ENCODE data around the gene IYD. TPM values are rescaled to one million over a fixed set of nuclear protein-coding genes. Genes with fewer than 3 reads are reported as not detected.

The IYD gene, protein sequence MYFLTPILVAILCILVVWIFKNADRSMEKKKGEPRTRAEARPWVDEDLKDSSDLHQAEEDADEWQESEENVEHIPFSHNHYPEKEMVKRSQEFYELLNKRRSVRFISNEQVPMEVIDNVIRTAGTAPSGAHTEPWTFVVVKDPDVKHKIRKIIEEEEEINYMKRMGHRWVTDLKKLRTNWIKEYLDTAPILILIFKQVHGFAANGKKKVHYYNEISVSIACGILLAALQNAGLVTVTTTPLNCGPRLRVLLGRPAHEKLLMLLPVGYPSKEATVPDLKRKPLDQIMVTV
- total RNA-seq (2011; cell fraction: chromatin; rRNA removed; ENCODE audit: low replicate concordance) = not detected in 2 replicates
- total RNA-seq (2011; cell fraction: nucleolus; rRNA removed) = not detected in 2 replicates
- total RNA-seq (2011; cell fraction: nucleoplasm; rRNA removed) = not detected in 2 replicates
- total RNA-seq (2014; rRNA removed) (not detected in 2 replicates), total RNA-seq (2014; rRNA removed; fragmentation: Illumina TruSeq; extraction: Trizol) (not detected in 2 replicates), total RNA-seq (2015; rRNA removed; fragmentation: Illumina TruSeq; extraction: Trizol) (not detected in 2 replicates), total RNA-seq (2021) (not detected in 2 replicates), polyA plus RNA-seq (2011; rRNA removed) (not detected in 2 replicates), polyA plus RNA-seq (2014; fragmentation: Illumina TruSeq; extraction: Trizol) (not detected in 2 replicates), polyA plus RNA-seq (2014; fragmentation: Nextera tagmentation; extraction: Ambion mirVana) (not detected), polyA plus RNA-seq (2014; rRNA removed) (0.09 TPM in 1 of 2 replicates, not detected in the other), polyA minus RNA-seq (2011; rRNA and poly(A)+ RNA removed) (0.04 TPM in 1 of 2 replicates, not detected in the other), Bru-seq, nascent RNA (percentile 8 among the genes with signal in this experiment), BruChase-seq, experiment 1, labeled RNA remaining after a 2-hour chase (not detected), BruChase-seq, experiment 2, labeled RNA remaining after a 6-hour chase (percentile 3 among the genes with signal in this experiment)
- not detected in 2 replicates for polyA plus RNA-seq (2011; cell fraction: cytosol; rRNA removed)
- not detected in 2 replicates for polyA plus RNA-seq (2011; cell fraction: nucleus; rRNA removed)
- polyA plus RNA-seq (2012) = 0.01 TPM in 1 of 2 replicates, not detected in the other
- not detected in 2 replicates for polyA minus RNA-seq (2011; cell fraction: cytosol; rRNA and poly(A)+ RNA removed)
- polyA minus RNA-seq (2011; cell fraction: nucleus; rRNA and poly(A)+ RNA removed) = not detected in 2 replicates
- long read RNA-seq, experiment 1 = 0 reads
- long read RNA-seq, experiment 2 = 0 reads
- long read RNA-seq, experiment 3 = 0 reads

DNA sequence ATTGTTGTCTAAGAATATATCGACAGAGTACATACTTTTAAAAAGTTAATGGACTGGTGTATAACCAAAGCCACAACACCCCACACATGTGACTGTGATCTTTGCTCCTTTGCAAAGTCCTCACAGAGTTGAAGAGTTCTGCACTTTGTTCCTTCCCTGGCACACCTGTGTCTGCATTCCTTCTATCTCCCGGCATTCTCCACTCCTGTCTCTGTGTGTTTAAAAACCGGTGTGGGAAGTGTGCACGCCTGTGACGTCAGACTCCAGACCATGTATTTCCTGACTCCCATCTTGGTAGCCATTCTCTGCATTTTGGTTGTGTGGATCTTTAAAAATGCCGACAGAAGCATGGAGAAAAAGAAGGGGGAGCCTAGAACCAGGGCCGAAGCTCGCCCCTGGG lies at the start of gene IYD:
Gene IYD (plus strand): TSS at position 251 of the 400 bp plus-strand sequence. CDS start 20 bp downstream, at position 271.
- no peak for FAIRE-seq
- no peak for DNase-seq (ENCODE audit: extremely low read depth in 1 of 4, low spot score in 3 of 4)
- Histone ChIP-seq H3K4me2 (ENCODE audit: insufficient read depth, low read length) (no peak within 1 kb of the TSS), H4K20me1 (replicated peaks; ENCODE audit: control insufficient read depth, insufficient read depth, low read length) (0 out of 2 replicates have a peak, but pooled peaks cover 3% of the 10 kb centered on the region), H3K36me3 (ENCODE audit: control insufficient read depth, insufficient read depth, low read length) (no peaks in the 10 kb centered on the region), H3K9ac (ENCODE audit: insufficient read depth in 1 of 2, low read depth in 2 of 2, low read length in 2 of 2) (no peak within 1 kb of the TSS), H3K27me3 (ENCODE audit: control insufficient read depth in 2 of 2, insufficient read depth in 2 of 2, low read length in 2 of 2) (peaks cover 22 to 43% of the 10 kb centered on the region in 2 experiments; a peak in 4 of 5 replicates), H3K4me3 (no peak within 1 kb of the TSS), H3K27ac (ENCODE audit: extremely low read depth, low read depth, low read length) (no peak within 1 kb of the TSS), H3K9me1 (ENCODE audit: control insufficient read depth, insufficient read depth, low read length) (peaks cover 4% of the 10 kb centered on the region), H3K79me2 (ENCODE audit: control insufficient read depth, insufficient read depth, low read length) (no peaks in the 10 kb centered on the region), H2AFZ (ENCODE audit: low read depth, low read length) (no peak within 1 kb of the TSS), H3K9me3 (replicated peaks; ENCODE audit: control insufficient read depth, insufficient read depth, low read depth, low read length) (no peaks in the 10 kb centered on the region), H3K4me1 (replicated peaks in 1 of 2; ENCODE audit: control insufficient read depth in 2 of 2, insufficient read depth in 2 of 2, low read length in 2 of 2) (no peaks in the 10 kb centered on the region; a peak in 1 of 5 replicates)
- no TSS peak for BruUV-seq (replicated peaks)
- intact Hi-C loops (cut with micrococcal nuclease) (no loop called here), in situ Hi-C loops (cut with MboI) (no loop called here)
- POLR2A ChIA-PET = interaction anchor here (0.5 to 0.6 kb wide), 2 partner anchors 241 to 289 kb away, joined by 3 read pairs; no protein-coding TSS in a partner anchor
- TF ChIP-seq CREM (IDR thresholded peaks at IDR 0.05; ENCODE audit: low read depth) (0 out of 2 replicates have a peak, but pooled peaks have one; percentile 8), MED1 (CRISPR knock-in tag; IDR thresholded peaks at IDR 0.05; ENCODE audit: borderline replicate concordance) (no peak), RBM14 (IDR thresholded peaks at IDR 0.05; ENCODE audit: borderline replicate concordance, insufficient read depth, low read depth, low read length) (no peak)
- CTCF ChIA-PET (ENCODE audit: low intra/inter-chr PET ratio) = no interaction called here
- 1% methylated on average over 8 of the region's 8 CpGs for WGBS (ENCODE audit: insufficient coverage, low coverage, missing lambda C conversion rate)
- ATAC-seq = no peak

Data from K562 (cell line).